ENCODE measurements around the gene MRM2.

Gene MRM2

DNA sequence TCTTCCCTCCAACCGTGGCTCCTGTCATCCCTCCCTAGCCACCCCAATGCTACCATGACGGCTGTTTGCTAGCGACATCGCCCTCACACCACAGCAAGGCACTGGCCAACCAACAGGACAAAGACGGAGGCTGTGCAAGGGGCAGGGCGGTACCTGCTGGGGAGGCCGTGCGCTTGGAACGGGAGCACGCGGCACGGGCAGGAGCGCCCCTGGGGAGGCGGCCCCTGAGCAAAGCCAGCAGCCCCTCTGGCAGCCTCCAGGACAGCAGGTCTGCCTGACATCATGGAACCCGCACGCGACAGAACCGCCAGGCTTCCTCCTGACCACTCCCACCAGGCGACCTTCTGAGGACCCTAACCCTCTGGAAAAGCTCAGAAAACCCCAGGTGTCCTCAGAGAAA lies 22.0 kb downstream of the MRM2 start:
- no peak for DNase-seq

DNA sequence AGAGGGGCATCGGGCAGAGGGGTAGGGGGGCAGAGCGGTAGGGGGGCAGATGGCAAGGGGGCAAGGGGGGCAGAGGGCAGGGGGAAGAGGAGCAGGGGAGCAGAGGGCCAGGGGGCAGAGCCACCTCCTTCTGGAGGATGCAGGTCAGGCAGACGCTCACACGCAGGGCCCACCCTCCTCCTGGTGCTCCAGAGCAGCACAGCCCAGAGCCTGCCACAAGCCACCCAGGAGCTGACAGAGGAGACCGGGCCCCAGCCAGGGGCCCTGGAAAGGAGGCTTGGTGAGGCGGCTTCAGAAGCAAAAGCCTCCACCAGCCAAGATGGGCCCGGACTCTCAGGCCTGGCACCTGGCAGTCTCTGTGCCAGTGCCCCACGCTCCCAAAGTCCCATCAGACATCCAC lies 22.4 kb downstream of the MRM2 start:
- DNase-seq = no peak

DNA sequence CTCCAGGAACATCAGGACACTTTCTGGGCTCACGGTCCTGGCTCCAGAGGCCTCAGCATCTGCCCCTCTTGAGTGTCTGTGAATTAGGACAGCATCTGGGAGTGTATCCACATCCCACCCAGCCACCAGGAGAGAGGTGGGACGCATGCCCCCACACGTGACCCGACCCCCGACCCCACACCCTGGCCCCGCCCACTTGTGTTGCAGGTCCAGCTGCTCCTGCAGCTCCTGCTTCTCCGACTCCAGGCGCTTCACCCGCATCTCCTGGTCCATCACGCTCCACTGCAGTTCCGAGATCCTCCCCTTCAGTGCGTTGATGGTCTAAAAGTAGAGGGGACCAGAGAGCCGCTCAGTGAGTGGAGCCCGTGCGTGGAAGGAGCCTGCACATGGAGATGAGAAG lies 22.9 kb downstream of the MRM2 start:
- no peak for DNase-seq

DNA sequence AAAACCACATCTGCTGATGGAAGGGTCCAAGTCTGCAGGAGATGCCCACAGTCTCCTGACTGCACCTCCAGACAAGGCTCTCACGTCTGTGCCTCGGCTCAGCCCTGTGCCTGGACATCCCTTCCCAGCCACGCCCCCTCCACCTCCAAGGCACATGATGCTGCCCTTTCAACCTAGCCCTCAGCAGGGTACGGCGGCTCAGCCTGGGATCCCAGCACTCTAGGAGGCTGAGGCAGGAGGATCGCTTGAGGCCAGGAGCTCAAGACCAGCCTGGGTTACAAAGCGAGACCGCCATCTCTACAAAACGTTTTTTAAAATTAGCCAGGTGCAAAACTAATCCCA lies 23.6 kb downstream of the MRM2 start:
- DNase-seq = no peak

DNA sequence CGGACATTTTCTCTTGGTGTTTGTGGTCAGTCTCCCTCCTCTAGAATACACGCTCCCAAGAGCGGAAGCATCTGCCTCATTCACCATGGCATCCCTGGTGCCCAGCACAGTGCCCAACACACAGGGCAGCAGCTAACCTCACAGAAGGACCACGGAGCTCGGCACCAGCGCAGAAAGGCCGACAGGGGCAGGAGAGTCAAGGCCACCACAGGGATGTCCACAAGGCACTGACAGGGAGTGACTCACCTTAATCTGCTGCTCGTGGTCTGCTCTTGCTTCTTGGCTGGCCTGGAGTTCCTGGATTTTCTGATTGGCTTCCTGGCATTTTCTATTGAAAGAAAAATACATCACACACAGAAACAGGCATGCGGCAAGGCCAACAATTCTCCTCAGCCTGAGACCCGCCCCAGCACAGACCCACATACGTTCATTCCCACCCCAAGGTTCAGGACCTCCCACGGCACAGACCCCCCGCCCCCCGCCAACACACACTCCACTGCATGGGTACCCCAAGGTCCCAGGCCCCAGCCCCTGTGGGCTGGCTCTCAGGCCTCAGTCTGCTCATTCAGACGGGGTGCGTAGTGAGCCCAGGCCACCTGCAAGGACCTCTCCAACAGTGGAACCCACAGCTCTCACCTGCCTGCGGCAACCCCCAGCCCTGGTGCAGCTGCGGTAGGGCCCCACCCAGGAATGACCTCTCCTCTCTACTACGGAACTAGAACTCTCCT lies 24.1 kb downstream of the MRM2 start:
- no peak for DNase-seq

DNA sequence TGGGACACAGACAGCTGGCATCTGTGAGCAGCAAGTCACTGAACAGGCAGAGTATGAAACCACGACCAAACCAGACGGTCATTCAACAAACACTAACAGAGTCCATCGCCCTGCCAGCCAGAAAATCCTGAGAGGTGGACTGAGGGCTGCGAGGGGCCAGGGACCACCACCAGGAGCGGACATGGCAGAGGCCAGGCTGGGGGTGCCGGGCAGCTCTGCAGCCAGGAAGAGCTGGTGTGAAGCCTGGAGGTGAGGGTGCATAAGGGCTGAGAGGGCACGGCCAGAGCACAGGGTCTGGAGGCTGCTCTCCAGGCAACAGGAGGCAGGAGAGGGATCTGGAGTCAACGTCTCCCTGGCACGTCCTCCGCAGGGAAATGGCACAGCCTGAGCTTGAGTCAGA lies 24.8 kb downstream of the MRM2 start:
- DNase-seq = no peak

DNA sequence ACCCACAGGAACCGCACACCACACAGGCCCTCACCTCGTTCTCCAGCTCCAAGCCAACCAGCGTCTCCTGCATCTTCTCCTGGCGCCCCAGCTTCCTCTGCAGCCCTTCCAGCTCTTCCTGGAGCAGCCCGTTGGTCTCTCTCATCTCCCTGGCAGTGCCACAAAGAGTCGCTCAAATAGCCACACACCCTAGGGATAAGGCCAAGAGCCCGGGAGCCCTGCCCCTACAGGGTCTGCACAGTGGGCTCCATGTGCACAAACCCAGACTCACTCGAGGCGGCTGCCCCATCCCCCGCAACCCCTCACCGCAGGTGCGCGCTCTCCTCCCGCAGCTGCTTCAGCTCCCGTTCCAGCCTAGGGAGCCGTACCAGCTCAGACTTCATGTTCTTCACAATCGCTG lies 26.2 kb downstream of the MRM2 start:
- DNase-seq = no peak

DNA sequence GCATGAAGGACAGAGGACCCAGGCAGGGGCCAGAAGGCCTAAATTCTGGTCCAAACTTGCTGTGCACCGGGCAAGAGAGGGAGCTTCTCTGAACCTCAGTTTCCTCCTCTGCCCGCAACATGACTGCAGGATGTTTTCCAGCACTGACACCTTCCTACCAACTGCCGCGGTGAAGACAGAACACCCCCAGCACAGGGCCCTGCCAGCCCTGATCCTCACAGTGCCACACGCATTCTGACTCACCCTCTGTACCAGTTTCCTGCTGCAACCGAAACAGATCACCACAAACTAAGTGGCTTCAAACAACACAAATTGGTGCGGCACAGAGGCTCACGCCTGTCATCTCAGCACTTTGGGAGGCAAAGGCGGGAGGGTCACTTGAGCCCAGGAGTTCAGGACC lies 27.4 kb downstream of the MRM2 start:
- no peak for DNase-seq

DNA sequence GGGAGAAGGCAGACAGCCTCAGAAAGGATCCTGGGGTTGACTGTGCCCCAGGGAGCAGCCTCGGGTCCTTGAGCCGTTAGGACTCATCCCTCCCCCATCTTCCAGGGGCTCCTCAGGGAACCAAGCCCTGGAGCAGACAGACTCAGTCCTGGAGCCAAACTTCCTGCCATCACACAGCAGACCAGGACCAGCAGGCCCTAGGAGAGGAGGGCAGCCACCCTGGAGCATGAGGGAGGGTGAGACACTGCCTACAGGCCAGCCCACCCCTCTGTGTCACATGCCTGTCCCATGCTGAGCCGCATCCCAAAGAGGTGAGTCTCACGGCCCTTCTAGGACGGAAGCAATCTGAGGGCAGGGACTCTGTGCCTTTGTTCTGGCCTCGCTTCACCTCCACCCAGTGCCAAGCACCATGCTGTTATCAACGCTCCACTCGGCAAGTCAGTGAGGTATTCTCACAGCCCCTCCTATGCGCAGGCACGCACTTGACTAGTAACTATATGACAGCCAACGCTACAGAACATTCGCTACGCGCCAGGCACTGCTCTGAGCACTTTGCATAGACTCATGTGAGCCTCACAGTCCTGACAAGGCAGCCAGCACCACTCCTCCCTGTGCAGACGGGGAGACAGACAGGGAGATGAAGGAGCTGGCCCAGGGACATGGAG lies 28.3 kb downstream of the MRM2 start:
- DNase-seq = no peak

DNA sequence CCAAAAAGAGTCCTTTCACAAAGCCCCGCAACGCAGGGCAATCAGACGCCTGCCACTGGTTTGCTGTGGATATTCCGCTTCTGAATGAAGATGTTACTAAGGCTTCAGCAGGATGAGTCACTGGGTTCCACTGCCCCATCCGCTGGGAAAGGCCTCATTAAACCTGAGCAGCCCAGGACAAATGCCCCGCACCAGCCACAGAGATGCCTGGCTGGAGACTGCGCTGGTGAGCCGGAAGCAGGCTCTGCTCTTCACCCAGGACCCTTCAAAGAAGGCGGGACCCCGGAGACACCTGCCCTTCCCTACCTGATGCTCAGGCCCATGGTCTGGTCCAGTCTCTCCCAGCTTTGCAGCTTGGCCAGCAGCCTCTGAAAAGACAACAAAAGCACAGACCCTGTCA lies 29.1 kb downstream of the MRM2 start:
- DNase-seq = no peak

DNA sequence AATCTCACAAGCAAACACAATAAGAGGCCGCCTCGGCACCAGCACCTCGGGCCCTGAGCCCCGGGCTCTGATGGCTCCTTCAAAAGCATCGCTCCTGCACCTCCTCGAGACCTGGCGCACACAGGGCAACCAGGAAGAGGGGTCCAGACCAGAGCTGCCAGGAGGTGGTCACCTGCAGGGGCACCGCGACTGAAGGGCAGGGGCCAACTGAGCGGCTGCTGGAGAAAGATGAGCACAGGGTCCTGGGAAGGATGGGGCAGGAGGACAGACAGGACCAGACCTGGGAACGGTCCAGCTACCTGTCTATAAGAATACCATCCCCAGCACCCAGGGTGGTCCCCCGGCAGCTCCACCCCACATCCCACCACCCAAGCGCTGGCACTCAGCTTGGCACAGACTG lies 30.1 kb downstream of the MRM2 start:
- DNase-seq = no peak

DNA sequence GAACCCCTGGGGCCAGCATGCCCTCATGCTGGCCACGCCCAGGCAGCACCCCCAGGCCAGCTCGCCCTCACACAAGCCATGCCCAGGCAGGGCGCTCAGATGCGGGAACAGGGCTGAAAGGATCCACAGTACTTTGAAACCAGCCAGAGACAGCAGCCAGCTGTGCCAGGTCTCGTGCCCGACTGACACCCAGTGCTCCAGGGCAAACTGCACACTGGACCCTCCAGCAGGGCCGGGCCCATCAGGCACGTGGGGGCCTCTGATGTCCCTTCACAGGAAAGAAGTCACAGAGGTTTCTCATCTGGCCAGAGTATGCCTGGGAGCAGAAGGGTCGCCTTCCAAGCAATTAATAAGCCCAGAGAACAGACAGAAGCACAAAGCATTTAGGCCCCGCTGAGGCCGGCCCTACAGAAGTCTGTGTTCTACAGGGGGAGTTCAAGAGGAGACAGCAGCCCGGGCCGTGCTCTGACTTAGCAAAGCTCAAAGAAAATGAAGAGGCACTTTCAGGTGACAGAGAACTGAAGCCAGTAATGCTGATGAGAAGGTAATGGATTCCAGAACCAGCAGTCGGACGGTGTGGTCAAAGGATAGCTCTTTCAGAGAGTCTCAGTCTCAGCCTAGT lies 30.6 kb downstream of the MRM2 start:
- DNase-seq = no peak

DNA sequence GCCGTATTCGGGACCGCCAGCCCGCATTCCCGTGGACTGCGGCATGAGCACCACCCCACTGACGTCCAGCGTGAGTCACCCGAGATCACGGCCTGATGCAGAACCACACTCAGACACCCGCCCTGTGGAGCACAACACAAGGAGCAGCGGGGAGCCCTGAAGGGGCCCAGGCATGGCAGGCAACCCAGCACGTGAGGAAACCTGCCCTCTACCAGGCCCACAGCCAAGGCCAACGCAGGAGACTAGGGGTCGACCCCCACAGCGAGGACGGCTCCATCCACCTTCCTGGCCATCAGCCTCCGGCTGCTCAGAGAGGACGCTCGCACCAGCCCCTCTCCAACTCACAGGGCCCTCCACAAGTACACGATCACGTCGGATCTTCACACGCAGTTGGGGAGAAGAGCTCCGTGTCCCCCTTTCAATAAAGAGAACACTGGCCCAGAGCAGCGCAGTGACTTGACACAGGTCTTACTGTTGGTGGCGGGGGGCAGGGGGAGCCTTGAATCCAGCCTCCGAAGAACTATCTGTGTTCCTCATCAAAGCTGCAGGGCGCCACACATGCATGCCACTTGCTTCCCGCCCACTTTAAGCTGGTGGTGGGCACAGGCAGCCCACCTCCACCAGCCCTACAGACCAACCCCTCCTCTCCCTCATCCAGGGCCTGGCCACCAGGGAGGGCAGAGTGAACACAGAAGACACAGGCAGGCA lies 31.3 kb downstream of the MRM2 start:
- no peak for DNase-seq

DNA sequence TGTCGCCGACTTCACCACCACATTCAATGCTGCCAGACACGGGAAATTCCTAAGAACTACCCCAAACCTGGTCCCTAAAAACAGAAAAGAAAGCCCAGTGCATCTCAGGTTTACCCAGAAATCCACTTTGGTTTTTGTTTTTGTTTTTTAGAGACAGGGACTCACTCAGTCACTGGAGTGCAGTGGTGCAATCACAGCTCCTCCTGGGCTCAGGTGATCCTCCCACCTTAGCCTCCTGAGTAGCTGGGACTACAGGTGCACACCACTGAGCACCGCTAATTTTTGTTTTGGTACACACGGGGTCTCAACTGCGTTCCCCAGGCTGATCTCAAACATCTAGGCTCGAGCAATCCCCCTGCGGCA lies 32.1 kb downstream of the MRM2 start:
- no peak for DNase-seq

DNA sequence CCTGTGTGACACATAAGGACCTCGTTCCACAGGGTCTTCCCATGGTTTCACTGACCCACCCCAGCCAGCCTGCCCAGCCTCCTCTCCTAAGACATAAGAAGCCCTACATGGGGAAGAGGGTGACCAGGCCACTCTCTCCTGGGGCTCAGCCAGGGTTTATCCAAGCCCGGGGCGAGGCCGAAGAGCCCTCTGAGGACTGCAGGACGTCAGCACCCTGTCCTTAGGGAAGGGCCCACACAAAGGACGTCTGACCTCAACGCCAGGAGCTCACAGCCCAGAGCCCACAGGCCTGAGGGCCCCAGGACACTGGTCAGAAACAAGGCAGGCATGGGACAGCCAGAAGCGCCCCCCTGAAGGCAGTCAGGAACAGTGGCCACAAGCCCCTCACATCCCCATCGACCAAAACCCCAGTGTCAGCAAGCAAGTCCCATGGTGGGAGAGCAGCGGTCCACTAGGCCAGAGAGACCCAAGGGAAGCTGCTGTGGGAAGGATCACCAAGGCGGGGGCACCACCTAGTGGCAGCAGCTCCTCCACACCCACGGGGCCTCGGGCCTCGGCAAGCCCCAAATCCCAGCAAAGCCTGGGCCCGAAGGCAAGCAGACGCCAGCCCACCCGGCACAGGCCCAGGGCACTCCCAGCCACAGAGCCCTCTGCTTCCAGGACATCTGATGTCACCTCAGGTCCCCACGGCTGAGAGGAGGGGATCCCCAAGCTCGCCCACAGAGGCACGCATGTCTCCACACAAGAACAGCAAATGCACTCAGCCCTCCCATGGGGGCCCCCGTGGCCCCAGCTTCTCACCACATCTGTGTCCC lies 32.7 kb downstream of the MRM2 start:
- DNase-seq = peak; percentile 32

DNA sequence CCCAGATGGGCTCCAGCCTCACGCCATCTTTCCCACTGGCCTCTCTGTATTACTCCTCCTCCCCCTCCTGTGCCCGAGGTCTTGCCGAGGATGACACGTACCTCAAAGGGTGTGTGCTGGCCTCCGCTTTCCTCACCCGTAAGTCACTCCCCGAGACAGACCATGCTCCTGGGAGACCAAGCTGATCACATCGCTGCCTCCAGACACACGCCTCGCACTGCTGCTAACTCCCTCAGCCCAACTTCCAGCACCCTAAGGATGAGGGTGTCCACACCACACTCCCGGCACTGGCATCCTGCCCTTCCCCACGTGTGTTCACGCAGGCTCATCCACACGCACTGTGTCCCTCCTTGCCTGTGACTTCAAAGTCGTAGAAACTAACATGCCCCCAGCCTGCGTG lies 33.3 kb downstream of the MRM2 start:
- DNase-seq = no peak

DNA sequence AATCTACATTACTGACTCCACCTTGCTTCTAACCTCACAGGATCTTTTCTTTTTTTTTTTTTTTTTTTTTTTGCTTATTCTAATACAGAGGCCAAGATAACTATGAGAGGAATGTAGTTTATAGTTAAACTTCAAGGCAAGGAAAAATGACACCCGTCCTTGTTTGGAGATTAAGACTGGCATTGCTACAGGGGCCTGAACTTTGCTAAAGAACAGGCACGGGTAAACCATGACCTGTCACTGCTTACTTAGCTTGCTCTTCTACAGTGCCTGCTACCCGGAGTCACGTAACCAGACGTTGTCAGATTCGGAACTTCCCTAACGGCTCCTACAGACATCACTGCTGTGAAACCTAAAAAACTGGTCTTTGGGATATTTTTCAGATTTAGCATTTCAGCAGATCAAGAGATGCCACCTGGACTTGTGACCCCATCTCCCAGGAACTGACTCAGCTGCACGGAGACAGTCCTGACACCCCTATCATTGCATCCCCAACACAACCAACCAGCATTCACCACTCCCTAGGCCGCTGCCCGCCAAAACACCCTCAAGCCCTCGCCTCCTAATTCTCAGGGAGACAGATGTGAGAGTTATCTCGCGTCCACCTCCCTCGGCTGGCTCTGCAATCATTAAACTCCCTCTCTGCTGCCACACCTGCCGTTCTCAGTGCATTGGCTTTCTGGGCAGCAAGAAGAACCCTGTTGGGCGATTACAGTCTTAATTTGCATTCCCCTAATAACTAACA lies 36.8 kb downstream of the MRM2 start:
- DNase-seq = no peak

DNA sequence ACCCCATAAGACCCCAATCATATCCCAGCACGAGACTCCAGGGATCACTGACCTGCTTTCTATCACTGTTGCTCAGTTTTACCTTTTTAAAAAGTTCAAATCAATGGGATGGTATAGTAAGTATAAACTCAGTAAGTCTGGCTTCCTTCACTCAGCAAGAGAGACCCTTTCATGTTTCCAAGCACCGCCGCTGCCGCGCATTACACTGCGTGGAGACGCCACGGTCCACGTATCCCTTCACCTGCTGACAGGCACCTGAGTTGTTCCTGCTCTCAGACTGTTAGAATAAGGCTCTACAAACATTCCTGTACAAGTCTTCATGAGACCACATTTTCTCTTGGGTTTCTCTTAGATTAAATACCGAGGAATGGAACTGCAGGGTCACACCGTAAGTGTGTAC lies 37.6 kb downstream of the MRM2 start:
- DNase-seq = no peak

DNA sequence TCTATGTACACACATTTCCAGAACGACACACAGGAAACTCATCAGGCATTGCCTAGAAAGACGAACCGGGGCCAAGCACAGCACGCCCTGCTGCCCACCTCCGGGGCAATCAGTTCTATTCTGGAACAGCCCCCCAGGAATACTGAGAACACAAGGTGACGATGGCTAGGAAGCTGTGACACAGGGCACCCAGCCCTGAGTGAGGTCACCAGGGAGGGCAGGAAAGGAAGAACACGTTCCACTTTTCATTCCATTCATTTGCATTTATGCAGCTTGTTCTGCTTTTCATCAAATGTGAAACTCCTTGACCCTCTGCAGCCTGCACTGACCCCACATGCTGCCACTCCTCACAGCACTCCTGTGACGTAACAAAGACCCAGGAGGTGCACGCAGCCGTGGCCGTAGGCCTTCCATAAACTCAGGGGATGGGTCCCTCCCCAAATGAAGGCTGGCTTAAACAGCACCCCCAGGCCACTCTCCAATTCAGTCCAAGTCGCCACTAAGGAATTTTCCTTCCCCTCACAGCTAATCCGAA lies 38.2 kb downstream of the MRM2 start:
- no peak for DNase-seq

DNA sequence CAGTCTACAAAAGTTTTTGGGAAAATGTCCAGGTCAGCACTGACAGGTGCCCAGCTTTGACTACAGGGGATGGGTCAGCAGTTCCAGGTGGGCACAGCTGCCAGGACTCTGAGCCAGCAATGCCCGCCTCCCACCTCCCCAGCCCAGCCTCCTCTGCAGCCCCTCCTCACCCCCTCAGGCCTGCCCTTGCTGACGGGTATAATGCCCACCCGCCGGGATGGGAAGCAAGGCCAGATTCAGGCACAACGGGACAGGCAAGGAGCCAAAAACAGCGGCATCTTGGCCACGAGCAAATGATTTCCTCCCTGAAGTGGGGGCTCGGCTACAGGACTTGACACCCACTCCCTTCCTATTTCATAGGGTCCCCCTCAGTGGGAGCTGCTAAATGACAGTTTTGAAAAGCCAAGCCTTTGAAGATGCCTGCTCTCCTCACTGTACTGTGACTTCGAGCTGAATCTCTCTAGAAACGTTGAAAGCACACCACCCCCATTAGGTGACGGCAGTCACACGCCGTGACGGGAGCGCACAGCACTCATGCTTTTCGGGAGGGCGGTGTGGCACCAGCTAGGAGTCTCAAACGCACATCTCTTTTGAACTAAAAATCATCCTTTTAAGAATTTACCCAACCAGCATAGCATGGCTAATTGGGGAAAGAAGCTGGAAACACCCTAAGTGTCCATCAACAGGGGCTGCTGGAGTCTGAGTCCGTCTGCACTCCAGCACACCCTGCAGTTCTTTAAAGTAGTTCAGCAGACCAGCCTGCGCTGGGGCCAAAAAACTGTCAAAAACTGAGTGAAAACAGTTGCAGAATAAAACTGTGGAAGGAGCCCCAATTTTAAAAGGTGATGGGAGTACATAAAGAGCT lies 38.9 kb downstream of the MRM2 start:
- DNase-seq = no peak

DNA sequence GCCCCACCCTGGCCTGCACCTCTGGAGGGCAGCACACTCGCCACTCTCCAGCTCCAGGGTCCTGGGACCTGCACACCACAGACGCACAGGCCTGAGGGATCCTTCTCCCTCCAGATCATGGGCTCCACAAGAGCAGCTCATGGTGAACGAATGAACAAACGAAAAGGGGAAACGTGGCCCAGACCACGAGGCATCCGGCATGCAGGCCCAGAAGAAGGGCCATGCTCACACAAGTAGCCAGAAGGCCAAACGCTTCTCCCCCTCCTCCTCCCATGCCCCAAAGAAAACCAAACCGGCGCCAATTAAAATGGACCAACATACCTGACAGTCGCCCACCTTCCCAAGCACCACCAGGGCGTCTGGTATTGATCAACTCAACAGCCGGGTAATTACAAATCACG lies 39.6 kb downstream of the MRM2 start:
- no peak for DNase-seq

All from activated CD4-positive, alpha-beta T cell treated with anti-CD3 and anti-CD28 coated beads, Interleukin-2, amount 50 U/mL, for 1 hour (primary cell).